ENCODE results near the gene SEL1L3. TPM values are rescaled to one million over a fixed set of nuclear protein-coding genes. Genes with fewer than 3 reads are reported as not detected.

Gene SEL1L3
- total and polyA plus RNA-seq, 9 of the 15 experiments (the other 6 are each of a cell fraction or from before 2014, with no cell fraction given), result 10.0 to 44.3 (median 21.6) TPM

DNA sequence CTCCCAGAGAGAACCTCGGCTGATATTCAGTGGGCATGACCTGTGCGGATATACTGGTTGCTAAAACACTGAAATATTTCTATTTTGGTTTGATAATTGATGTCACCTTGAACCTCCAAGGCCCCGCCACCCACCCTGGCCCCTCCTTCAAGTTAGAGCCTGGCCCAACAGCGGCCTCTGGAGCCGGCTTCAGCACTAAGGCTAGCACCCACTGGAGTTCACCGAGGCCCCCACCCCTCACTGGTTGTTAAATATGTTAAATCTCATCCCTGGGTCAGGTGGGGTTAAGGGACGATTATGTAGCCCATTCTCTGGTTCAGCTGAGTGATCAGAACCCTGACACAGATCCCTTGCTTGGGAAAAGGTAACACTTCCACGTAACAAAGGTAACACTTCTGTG is 24.3 kb downstream of the SEL1L3 start:
- no peak overlapping the region for H3K4me2 ChIP-seq (ENCODE audit: insufficient read depth, low read length)
- no peak overlapping the region for H2AFZ ChIP-seq (ENCODE audit: low read depth, low read length)
- H3K9me3 ChIP-seq (replicated peaks; ENCODE audit: control insufficient read depth, insufficient read depth, low read depth, low read length), result no peaks in the 10 kb centered on the region
- H3K36me3 ChIP-seq (ENCODE audit: control insufficient read depth, insufficient read depth, low read length), result no peaks in the 10 kb centered on the region; the same call in 2 of the 3 replicates
- H4K20me1 ChIP-seq (replicated peaks; ENCODE audit: control insufficient read depth, insufficient read depth, low read length), result peaks cover 20% of the 10 kb centered on the region; the same call in 1 of the 2 replicates
- ChIA-PET POLR2A (interaction anchor here (1.6 kb wide), 1 partner anchor 11 kb away, joined by 3 read pairs; no protein-coding TSS in a partner anchor), CTCF (ENCODE audit: low intra/inter-chr PET ratio) (no interaction called here)
- H3K4me1 ChIP-seq (replicated peaks in 1 of 2; ENCODE audit: control insufficient read depth in 2 of 2, insufficient read depth in 2 of 2, low read length in 2 of 2), result peaks cover 5 to 9% of the 10 kb centered on the region in 2 experiments; a peak in 3 of 5 replicates
- no peak overlapping the region for H3K27ac ChIP-seq (ENCODE audit: extremely low read depth, low read depth, low read length)
- 62% methylated on average over 7 of the region's 8 CpGs for WGBS (ENCODE audit: insufficient coverage, low coverage, missing lambda C conversion rate)
- no peak overlapping the region for H3K9ac ChIP-seq (ENCODE audit: insufficient read depth in 1 of 2, low read depth in 2 of 2, low read length in 2 of 2)
- TF ChIP-seq CREM (IDR thresholded peaks at IDR 0.05; ENCODE audit: low read depth) (no peak), MTA3 (IDR thresholded peaks at IDR 0.05; ENCODE audit: borderline replicate concordance) (no peak), MIER1 (IDR thresholded peaks at IDR 0.05; ENCODE audit: low read depth) (peak; percentile 51; the same call in 1 of the 2 replicates)
- TF ChIP-seq, protein P1, sequence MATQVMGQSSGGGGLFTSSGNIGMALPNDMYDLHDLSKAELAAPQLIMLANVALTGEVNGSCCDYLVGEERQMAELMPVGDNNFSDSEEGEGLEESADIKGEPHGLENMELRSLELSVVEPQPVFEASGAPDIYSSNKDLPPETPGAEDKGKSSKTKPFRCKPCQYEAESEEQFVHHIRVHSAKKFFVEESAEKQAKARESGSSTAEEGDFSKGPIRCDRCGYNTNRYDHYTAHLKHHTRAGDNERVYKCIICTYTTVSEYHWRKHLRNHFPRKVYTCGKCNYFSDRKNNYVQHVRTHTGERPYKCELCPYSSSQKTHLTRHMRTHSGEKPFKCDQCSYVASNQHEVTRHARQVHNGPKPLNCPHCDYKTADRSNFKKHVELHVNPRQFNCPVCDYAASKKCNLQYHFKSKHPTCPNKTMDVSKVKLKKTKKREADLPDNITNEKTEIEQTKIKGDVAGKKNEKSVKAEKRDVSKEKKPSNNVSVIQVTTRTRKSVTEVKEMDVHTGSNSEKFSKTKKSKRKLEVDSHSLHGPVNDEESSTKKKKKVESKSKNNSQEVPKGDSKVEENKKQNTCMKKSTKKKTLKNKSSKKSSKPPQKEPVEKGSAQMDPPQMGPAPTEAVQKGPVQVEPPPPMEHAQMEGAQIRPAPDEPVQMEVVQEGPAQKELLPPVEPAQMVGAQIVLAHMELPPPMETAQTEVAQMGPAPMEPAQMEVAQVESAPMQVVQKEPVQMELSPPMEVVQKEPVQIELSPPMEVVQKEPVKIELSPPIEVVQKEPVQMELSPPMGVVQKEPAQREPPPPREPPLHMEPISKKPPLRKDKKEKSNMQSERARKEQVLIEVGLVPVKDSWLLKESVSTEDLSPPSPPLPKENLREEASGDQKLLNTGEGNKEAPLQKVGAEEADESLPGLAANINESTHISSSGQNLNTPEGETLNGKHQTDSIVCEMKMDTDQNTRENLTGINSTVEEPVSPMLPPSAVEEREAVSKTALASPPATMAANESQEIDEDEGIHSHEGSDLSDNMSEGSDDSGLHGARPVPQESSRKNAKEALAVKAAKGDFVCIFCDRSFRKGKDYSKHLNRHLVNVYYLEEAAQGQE (IDR thresholded peaks at IDR 0.05; ENCODE audit: borderline replicate concordance), result peak; percentile 73
- TF ChIP-seq, protein P1 (CRISPR knock-in tag; IDR thresholded peaks at IDR 0.05; ENCODE audit: low read depth), result no peak
- ATAC-seq (peak; percentile 58), FAIRE-seq (no peak), DNase-seq (ENCODE audit: extremely low read depth in 1 of 4, low spot score in 3 of 4) (no peak)
- 0 out of 3 replicates have a peak, but pooled peaks cover 9% of the 10 kb centered on the region for H3K79me2 ChIP-seq (ENCODE audit: control insufficient read depth, insufficient read depth, low read length)
- H3K4me3 ChIP-seq, result no peak overlapping the region
- no peaks in the 10 kb centered on the region for H3K9me1 ChIP-seq (ENCODE audit: control insufficient read depth, insufficient read depth, low read length)
- intact Hi-C loops (cut with micrococcal nuclease), result no loop called here
- no TSS peak for BruUV-seq (replicated peaks)
- in situ Hi-C loops (cut with MboI), result no loop called here
- H3K27me3 ChIP-seq (ENCODE audit: control insufficient read depth in 2 of 2, insufficient read depth in 2 of 2, low read length in 2 of 2), result no peaks in the 10 kb centered on the region
